HepG2 (cell line): ENCODE results near the gene RNGTT. TPM values are rescaled to one million over a fixed set of nuclear protein-coding genes. Genes with fewer than 3 reads are reported as not detected.

Experiments
- BCL6 ChIP-seq: IDR thresholded peaks from 2 replicates; pipeline ENCODE4 v1.6.1; 2016; ENCODE audit warnings: missing genetic modification reagents, missing compliant biosample characterization
- FOSL2 ChIP-seq: sonication (generic); formaldehyde crosslinking; IDR thresholded peaks from 2 replicates; pipeline ENCODE4 v1.4.0; 2020; ENCODE audit warnings: missing genetic modification reagents
- GLI4 ChIP-seq: sonication (generic); formaldehyde crosslinking; IDR thresholded peaks from 2 replicates; pipeline ENCODE4 v1.5.1; 2020; ENCODE audit warnings: missing genetic modification reagents, mild to moderate bottlenecking, moderate library complexity, borderline replicate concordance
- HOMEZ ChIP-seq: IDR thresholded peaks from 2 replicates; pipeline ENCODE4 v1.6.1; 2016; ENCODE audit warnings: low read depth
- KDM3A ChIP-seq: IDR thresholded peaks from 2 replicates; pipeline ENCODE4 v1.6.1; 2018; ENCODE audit warnings: low read depth, missing compliant biosample characterization
- KLF15 ChIP-seq: sonication (generic); formaldehyde crosslinking; IDR thresholded peaks from 2 replicates; pipeline ENCODE4 v1.8.1; 2023; ENCODE audit warnings: borderline replicate concordance, mild to moderate bottlenecking, inconsistent platforms, missing genetic modification reagents, mixed read lengths
- NFE2 ChIP-seq: sonication (generic); formaldehyde crosslinking; IDR thresholded peaks from 2 replicates; pipeline ENCODE4 v1.4.0; 2020; ENCODE audit warnings: missing genetic modification reagents
- NR2F6 ChIP-seq, 2 experiments: IDR thresholded peaks; 2 replicates each; pipeline ENCODE4 v1.6.1; 2016; ENCODE audit warnings: antibody characterized with exemption in 1 of 2, mild to moderate bottlenecking in 1 of 2
- POGZ ChIP-seq: sonication (generic); formaldehyde crosslinking; IDR thresholded peaks from 2 replicates; pipeline ENCODE4 v1.4.0; 2020; ENCODE audit warnings: mild to moderate bottlenecking, missing genetic modification reagents
- SMC3 ChIP-seq: IDR thresholded peaks from 2 replicates; pipeline ENCODE4 v1.6.1; 2011; ENCODE audit warnings: low read length, improper control_type of control experiment
- U2AF2 ChIP-seq: fragments of 200-400 bp; formaldehyde crosslinking; IDR thresholded peaks from 2 replicates; pipeline ENCODE4 v1.6.1; 2017; ENCODE audit warnings: low read depth, mild to moderate bottlenecking, low read length
- ZMYM4 ChIP-seq: sonication (generic); formaldehyde crosslinking; IDR thresholded peaks from 2 replicates; pipeline ENCODE4 v1.8.1; 2023; ENCODE audit warnings: mild to moderate bottlenecking, missing genetic modification reagents
- ZNF296 ChIP-seq: sonication (generic); formaldehyde crosslinking; conservative IDR thresholded peaks from 2 replicates; pipeline ENCODE4 v1.5.0; 2020; ENCODE audit warnings: mild to moderate bottlenecking, missing genetic modification reagents
- ZNF501 ChIP-seq: sonication (generic); formaldehyde crosslinking; IDR thresholded peaks from 2 replicates; pipeline ENCODE4 v1.5.1; 2020; ENCODE audit warnings: mild to moderate bottlenecking, moderate library complexity, missing genetic modification reagents
- ZNF550 ChIP-seq: sonication (generic); formaldehyde crosslinking; IDR thresholded peaks from 2 replicates; pipeline ENCODE4 v1.4.0; 2020; ENCODE audit warnings: mild to moderate bottlenecking, missing genetic modification reagents, borderline replicate concordance
- ZNF629 ChIP-seq: sonication (generic); formaldehyde crosslinking; conservative IDR thresholded peaks from 2 replicates; pipeline ENCODE4 v1.5.0; 2020; ENCODE audit warnings: missing genetic modification reagents
- ZNF644 ChIP-seq: IDR thresholded peaks from 2 replicates; pipeline ENCODE4 v1.6.1; 2016; ENCODE audit warnings: low read depth
- polyA plus RNA-seq, 8 experiments: library from polyadenylated mRNA; depleted of rRNA in 3 of 8; stranded (reverse) in 7 of 8; unstranded in 1 of 8; fragments of >200 nt; fragmentation: Illumina TruSeq in 4 of 8; extraction: Trizol in 4 of 8; gene quantifications; 2 replicates each; pipeline versions ENCODE4 v1.2.1 to v1.2.3, GENCODE V29; 2011 to 2016; ENCODE audit warnings: low read depth in 4 of 8, missing spikeins in 1 of 8, mixed read lengths in 1 of 8; ENCODE audit not compliant: insufficient read depth in 1 of 8
- total RNA-seq, 5 experiments: library from RNA; depleted of rRNA; stranded (reverse); fragments of >200 nt; fragmentation: Illumina TruSeq; extraction: Trizol; gene quantifications; 2 replicates each; pipeline ENCODE4 v1.2.3, GENCODE V29; 2016; ENCODE audit warnings: low read depth in 1 of 5

Gene RNGTT
- total and polyA plus RNA-seq, 2 of the 13 experiments (the other 11 are each of a cell fraction or from before 2014, with no cell fraction given): 6.0 to 22.6 TPM

- no peak for TF ChIP-seq ZNF501 (CRISPR knock-in tag)
- TF ChIP-seq BCL6: 0 out of 2 replicates have a peak, but pooled peaks have one; percentile 33
- TF ChIP-seq POGZ: peak; percentile 68
- TF ChIP-seq ZNF550 (CRISPR knock-in tag): no peak
- TF ChIP-seq ZNF629 (CRISPR knock-in tag): no peak
- TF ChIP-seq U2AF2: no peak
- TF ChIP-seq SMC3: no peak
- TF ChIP-seq HOMEZ (CRISPR knock-in tag): peak; percentile 88; the same call in 1 of the 2 replicates
- TF ChIP-seq KDM3A (CRISPR knock-in tag): no peak
- no peak for TF ChIP-seq GLI4 (CRISPR knock-in tag)
- TF ChIP-seq FOSL2 (CRISPR knock-in tag): peak; percentile 53
- TF ChIP-seq KLF15: no peak
- 0 out of 2 replicates have a peak, but pooled peaks have one; percentile 11 for TF ChIP-seq ZNF644 (CRISPR knock-in tag)
- TF ChIP-seq NFE2: no peak
- TF ChIP-seq NR2F6 (IDR thresholded peaks at IDR 0.05): peak; percentile 37; the same call in 1 of the 2 replicates
- TF ChIP-seq NR2F6 (CRISPR knock-in tag; IDR thresholded peaks at IDR 0.05): no peak
- peak; percentile 27; the same call in 1 of the 2 replicates for TF ChIP-seq ZMYM4 (CRISPR knock-in tag)
- no peak for TF ChIP-seq ZNF296 (CRISPR knock-in tag)
Measured at GRCh38 chr6:88814909-88815308, 148.5 kb downstream of the RNGTT start (continued).
